Mucosa of gallbladder (tissue), 1 donor: ENCODE data around the gene TMEM185A. TPM values are rescaled to one million over a fixed set of nuclear protein-coding genes. Genes with fewer than 3 reads are reported as not detected.
A peak's percentile ranks its signal among the peaks of the same experiment; 100 is the strongest.
"Not testable (repeated sequence)": the region's sequence is repeated elsewhere in the genome, so short reads cannot be mapped to it uniquely, and the experiment has no call there.

Experiments used
- DNase-seq: peaks from one replicate; pipeline ENCODE4 v3.0.0-alpha.2; 2020; ENCODE audit warnings: low spot score
- total RNA-seq: library from RNA; stranded (reverse); gene quantifications from one replicate; pipeline ENCODE4 v1.2.1, GENCODE V29; 2021
- donor health status: DM: no; HTN: no; CAD: no.

The TMEM185A gene
- 20.3 TPM for total RNA-seq

DNA sequence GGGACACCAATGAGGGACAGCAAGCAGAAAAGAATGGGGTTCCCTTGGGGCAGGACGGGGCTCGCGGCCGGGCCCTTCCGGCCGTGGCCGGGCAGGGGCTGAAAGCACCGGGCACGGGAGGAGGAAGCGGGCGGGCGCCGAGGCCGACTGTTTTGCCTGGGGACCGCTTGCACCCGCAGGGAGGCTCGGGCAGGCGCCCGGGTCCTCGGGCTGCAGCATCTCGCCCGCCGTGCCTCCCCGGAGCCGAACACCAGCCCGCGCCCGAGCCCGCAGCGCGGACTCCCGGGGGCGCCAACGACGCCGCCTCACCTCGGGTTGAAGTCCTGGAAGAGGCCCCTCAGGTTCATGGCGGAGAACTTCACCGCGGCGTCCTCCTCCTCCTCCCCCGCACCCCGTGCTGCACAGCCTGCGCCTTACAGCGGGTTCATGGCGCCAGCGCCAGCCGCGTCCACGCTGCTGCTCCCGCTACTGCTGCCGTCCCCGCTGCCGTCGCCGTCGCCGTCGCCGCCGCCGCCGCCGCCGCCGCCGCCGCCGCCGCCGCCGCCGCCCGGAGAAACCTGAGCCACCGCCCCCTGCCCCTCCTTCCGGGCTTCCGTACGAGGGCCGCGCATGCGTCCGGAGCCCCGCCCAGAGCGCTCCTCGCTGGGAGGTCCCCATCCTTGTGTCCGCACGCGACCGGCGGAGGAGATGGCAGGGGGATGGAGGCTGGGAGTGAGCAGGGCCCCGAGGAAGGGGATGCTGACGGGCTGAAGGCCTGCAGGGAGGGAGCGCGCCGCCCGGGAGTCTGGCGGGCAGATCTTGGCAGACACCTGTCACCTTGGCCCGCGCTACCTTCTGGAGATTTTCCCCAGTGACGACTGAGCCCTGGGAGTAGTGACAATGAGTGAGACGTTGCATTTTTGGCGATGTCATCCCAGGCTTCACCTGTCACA, at the start of gene TMEM185A:
TSS of gene TMEM185A (minus strand) at position 559 of the 932 bp plus-strand sequence. CDS start at position 347, 212 bp downstream.
- peak; percentile 58 for DNase-seq

DNA sequence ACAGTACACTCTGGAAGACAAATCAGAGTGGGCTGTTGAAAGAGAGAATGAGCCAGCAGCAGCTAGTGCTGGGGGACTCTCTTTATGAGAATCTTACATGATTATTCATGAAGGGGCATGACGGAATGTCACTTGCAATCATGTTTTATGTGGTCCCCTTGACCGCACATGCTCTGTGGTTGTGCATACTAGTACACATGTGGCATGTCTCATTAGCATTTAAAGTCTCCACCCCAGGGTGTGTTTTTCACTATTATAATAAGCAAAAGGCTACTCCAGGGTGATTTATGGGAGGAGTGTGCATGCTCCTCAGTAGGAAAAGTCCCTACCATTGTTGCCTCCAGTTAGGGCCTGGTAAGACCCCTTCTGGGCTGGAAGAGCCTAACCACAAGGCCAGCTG, 49.6 kb upstream of the TMEM185A start:
- DNase-seq: no peak

DNA sequence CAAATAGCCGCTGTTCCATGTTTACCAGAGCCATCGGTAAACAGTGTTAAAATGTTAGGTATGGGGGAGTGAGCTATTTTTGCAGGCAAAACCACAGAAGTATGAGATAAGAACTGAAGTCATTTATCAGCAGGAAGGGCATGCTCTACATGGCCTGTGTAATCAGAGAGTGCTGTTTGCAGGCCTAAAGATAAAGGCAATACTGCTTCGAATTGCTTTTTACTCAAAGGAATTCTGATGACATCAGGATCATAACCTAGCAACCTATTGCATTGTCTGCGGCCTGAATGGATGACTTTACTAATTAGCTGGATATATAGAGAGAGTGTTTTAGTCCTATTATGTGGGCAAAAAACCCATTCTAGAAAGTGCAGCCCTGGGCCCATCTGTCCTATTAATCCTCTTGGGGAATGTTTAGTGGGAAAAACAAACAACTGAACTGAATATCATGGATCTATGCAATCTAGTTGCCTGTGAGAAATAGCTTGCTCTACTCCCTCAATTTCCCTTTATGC, 47.6 kb upstream of the TMEM185A start:
- not testable (repeated sequence) for DNase-seq

DNA sequence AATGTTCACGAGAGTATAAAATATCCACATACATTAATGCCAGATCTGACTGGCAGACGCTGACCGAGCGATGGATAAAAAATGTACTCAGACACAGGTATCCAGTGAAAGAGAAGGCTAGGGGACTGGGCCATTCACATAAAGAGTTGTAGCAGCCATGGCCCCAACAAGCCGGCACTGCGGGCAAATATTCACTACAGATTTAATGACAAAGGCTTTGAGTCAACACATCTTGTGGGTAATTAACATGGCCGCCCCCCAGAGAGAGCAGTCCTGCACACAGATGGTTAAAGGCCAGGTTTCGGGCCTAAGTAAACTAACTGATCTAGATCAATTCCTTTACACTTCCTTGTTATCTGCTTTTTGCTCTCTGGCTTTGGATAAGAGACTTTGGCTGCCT, 44.0 kb upstream of the TMEM185A start:
- not testable (repeated sequence) for DNase-seq

DNA sequence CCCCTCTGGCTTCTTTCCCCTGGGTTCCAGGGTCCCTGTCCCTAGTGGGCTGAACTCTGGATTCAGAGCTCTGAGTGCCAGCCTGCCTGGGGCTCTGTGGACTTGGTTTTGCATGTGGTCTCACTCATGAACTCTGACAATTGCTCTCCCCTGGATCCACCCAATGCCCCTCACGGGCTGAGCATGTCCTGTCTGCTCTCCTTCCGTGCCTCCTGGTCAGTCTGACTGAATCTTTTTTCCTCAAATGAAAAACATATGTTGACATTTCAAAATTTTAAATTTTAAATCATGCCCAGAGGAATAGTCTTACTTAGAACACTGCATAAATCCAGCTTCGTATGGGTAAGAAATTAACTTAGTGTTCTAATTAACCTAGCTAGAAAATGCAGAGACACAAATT, 43.5 kb upstream of the TMEM185A start:
- DNase-seq: not testable (repeated sequence)

DNA sequence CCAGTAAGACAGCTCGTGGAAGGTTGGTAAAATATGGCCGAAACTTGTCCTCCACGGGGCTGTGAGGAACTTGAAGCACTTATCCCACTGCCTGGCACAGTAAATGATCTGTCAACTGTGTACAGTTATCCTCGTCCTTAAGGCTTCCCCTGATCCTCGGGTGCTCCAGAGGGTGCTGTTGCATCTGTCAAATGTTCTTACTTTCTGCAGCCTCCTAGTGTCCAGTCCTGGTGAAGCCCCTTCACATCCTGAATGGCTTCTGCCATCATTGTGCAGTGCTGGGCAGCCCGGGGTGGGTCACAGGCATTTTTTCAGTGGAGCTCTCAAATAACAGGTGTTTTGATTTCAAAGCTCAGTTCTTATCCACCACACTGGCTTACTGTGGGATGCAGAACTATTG, 29.0 kb upstream of the TMEM185A start:
- not testable (repeated sequence) for DNase-seq

DNA sequence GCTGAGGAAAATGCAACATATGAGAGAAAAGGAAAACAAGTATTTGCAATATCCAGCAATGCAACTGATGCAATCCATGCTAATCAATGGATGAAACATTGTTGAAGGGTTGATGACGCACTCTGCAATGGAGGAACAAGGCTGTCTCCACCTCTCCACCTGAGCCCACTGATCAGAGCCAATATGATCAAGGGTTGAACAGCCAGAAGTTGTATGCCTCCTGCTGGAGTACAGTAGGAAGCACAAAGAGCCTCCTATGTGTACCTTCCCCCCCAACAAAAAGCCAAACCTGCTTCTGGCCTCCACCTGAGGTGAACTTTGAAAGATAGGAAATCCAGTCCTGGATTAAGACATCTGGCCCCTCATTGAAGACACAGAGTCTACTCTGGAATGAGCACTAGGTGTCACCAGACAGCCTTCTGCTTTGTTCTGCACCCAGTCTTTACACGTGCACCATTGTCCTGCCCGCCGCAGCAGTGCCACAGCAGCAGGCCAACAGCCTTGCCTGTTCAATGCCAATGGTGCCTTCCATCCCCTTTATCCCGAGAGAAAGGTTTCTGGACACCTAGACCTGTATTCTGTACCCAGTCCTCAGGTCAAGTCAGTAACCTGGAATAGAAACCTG, 24.8 kb upstream of the TMEM185A start:
- DNase-seq: not testable (repeated sequence)

DNA sequence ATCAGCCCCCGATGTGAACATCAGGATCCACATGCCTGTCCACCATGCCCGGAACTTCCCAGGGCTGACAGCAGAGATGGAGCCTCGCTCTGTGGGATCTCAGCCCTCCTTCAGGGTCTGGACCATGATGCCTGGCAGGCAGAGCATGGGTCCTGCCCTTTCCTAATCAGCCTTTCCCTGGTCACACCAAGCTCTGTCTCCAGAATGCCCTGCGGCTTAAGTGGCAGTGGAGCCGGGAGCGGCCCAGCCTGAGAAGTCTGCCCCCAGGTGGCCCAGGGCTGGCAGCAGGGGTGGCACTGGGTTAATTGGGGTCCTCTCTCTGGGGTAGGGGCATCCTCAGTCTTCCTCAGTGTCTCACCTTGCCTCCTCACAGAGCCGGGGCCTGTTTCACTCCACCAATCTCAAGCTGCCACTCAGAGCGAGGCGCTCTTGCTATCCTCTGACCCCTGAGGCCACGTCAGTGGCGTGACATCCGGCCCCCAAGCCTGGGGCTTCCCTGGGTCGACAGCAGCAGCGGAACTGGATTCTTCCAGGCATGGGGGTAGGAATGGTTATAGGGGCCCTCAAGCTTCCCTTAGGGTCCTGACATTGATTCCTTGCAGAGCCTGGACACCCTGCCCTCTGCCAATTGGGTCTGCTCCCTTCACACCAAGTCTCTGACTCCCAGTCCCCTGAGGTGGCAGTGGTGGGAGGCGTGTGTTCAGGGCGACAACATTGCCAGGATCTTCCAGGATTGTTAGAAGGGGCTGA, 20.8 kb upstream of the TMEM185A start:
- no peak for DNase-seq

DNA sequence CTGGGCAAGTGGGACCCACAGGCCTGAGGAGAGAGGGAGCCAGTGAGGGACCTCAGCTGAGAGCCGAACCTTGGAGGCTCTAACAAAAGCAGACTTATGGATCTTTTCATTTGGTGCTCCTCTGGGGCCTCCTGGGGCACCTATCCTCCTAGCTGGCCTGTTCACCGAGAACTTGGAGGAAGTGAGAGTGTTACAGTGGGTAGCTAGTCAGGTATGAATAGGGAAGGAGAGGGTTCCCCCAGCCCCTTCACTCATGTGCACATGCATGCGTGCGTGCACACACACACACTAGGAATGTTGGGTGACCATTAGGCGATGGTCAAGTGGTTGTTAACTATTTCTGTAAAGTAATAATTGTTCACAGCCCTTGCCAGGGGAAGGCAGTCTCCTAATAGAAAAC, 18.6 kb upstream of the TMEM185A start:
- no peak for DNase-seq

DNA sequence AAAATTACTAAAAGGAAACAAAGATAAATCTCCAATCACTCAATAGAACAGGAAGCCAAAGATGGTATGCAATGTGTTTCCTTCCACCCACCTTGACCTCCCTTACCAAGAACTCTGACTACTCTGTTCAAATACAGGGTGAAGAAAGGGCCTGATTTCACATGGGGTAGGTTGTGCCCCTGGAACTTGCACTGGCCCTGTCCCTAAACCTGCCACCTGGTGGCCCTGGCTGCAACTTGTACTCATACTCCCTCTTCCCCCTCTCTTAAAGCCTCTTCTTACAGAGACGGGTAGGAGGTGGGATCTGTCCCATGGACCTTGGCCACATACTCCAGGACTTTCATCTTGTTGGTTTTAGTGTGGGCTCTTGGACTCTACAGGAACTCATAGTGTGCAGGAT, 17.3 kb upstream of the TMEM185A start:
- no peak for DNase-seq

DNA sequence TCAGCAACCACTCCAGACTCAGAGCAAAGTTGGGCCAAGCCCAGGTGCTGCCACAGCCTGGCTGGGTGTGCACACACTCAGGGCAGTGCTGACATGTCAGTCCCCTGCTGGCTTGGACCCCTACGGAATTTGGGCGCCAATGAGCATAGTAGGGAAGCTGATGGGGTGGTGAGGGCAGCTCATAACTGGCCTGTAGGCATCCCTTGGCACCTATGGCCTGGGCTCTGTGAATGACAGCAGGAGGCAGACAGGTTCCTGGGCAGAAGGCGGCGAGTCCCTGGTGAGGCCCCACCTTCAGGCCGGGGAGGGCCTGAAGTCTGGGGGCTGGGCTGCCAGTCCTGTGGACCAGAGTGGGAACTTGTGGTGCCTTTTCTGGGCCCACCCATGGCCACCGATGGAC, 15.9 kb upstream of the TMEM185A start:
- no peak for DNase-seq

DNA sequence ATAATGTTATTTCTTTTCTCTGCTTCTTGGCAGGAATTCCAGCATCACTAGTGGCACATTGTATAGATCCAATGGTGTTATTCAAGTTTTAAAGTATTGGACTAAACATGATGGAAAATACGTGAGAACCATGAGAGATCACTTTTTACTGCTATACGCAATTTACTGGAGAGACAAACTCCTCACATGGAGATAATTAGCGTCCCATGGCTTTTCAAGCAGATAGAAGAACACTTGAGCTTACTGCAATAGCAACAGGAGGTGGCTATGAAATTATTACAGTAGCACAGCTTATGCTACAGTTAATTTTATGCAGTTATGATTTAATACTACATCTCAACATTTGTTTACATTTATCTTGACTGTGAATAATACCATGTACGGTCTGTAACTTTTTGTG, 11.9 kb upstream of the TMEM185A start:
- no peak for DNase-seq

DNA sequence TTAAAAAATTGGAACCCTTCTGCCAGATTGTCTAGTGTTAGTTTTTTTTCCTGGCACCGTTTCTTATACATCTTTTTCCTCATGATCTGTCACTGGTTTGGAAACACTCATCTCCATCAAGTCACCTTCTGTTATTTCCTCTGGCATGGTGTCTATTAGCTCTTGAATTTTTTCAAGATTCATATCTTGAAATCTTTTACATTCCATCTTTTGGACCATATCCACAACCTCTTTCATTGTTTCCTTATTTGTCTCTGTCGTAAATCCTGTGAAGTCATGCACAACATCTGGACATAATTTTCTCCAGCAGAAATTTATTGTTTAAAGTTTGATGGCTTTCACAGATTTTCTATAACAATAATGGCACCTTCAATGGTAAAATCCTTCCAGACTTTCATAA, 10.2 kb upstream of the TMEM185A start:
- DNase-seq: no peak

DNA sequence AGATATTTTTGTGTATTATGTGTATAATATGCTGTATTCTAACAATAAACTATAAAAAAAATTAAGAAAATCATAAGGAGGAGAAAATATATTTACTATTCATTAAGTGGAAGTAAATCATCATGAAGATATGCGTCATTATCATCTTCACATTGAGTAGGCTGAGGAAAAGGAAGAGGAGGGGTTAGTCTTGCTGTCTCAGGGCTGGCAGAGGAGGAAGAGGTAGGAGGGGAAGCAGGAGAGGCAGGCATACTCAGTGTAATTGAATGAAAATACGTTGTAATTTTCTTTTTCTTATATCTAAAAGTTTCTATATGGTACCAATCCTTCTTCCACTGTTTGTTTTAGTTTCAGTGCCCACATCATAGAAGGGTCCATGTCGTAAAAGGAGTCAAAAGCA, 9.8 kb upstream of the TMEM185A start:
- DNase-seq: no peak

DNA sequence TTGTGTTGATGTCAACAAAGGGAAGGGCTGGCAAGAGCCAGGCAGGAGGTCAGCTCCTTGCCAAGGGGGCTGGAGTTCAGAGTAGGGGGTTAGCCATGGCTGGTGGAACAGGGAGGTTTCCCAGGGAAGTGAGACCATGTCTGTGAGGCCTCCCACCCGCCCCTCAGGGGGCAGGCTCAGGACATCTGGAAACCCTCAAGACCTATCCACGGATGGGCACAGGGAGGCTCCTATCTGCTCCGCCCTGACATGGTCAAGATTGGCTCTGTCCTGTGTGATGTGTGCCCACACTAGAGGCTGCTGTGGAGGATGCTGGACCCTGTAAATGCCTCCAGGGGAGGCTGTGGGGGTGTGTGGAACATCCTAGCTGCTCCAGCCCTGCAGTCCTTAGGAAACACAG, 8.0 kb upstream of the TMEM185A start:
- no peak for DNase-seq

DNA sequence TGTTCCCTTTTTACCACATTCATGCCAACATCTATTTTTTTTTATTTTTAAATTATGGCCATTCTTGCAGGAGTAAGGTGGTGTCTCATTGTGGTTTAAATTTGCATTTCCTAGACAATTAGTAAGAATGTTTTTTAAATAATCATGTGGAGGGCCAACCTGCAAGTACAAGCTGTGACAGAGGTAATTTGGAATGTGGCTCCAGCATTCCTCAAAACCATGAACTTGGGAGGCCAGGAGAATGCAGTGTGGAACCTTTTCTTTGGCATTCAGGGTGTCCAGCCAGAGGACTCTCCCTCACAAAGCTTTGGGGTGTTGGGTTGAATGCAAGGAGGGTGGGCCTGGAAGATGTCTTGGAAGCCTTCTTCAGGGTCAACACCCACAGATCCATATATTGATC, 7.3 kb upstream of the TMEM185A start:
- no peak for DNase-seq

DNA sequence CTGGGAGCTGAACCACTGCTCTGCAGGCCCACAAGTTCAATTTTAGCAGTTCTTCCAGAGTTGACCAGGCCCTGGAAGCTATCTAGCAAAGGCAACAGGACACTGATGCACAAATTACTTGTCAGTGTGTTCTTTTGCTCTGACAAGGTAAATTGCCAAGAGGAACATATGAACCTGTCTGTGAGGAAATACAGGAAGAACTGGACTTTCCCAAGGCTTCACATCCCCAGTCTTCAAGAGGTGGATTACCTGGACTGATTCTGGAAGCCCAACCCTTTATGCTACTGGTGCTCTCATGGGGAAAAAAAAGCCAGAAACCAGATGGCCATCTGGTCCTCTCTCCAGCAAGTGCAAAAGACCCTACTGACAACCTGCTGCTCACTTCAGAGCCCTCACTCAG, 1.9 kb upstream of the TMEM185A start:
- no peak for DNase-seq

DNA sequence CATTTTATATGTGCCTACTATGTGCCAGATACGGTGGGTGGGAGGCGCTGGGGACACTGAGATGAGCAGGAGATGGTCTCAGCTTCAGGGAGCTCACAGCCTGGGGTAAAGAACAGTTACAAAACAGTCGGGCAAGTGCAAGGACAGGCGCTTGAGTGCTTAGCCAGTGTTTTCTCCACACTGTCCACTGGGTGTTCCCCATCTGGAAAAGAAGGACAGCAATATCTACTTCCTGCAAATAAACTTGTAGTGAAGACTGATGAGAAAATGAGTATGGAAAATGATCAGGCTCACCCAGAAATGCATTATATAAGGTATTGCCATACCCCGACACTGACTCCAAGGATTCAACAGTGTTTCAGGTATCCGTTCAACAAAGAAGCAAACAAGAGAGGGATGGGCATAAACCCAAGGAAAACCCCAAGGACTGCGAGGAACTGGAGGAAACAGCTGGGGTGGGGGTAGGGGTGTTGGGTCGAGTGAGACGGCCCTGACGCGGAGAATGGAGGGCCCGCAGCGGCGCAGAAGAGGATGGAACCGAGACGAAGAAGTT, 835 bp downstream of the TMEM185A start:
- no peak for DNase-seq

DNA sequence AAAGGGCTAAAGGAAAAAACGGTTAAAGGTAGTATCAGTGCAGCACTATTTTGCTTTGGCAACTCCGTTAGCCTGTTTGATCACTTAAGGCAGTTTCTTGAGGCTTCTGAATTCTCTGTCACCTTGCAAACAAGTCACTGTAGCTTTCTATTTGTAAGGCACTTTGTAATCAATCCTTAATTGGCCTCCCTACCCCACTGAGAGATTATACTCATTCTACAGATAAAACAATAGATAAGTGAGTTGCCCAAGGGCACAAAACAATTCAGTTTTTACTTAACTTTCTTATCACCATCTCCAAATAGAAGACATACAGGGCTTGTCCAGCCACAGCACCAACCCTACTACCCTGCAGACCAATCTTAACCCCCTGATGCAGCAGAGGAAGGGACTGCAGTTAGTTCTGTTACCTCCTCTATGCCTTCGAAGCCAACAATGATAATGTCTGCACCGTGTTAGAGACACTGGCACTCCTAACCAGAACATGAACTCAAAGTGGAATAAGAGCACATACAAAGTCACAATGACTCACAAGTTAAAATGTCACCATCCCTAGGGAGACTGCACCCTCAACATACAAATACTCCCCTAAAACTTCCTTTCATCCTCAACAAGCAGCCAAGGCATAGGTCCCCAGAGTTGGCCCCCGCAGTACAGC, 1.7 kb downstream of the TMEM185A start:
- no peak for DNase-seq

DNA sequence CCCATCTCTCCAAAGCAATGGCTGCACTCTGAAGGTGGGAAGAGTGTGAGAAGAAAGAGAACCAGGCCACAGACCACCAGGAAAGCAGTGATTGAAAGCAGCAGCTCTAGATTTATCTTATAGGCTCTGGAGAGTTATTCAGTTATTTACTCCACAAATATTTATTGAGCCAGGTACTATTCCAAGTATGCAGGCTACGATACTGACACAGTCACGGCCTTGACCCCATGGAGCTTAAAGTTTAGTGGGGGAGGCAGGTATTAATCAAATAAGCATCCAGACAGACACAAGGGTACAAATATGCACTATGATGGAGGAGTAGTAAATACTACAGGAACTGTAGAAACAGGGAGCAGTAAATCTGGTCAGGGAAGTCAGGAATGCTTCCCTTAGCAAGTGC, 2.8 kb downstream of the TMEM185A start:
- no peak for DNase-seq

DNA sequence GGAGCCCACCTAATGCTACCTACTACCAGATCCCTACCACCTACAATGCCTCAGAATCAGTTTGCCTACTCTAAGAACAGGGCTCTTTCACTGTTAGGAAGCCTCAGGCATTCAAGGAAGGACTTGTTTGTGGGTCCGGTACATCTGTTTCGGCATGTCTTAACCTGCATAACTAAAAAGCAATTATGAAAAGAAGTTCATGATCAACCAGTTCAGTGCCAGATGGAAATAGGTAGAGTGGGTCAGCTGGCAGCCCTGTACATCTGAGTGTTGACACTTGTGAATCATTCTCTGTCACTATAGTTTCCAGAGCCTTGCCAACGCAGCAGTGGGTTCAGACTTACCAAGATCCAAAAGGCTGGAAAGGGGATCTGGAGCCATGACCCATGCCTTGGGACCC, 3.3 kb downstream of the TMEM185A start:
- no peak for DNase-seq
